Brain pericyte (primary cell): ENCODE data around the gene TUBB.
A peak's percentile ranks its signal among the peaks of the same experiment; 100 is the strongest.
"Not testable (repeated sequence)": the region's sequence is repeated elsewhere in the genome, so short reads cannot be mapped to it uniquely, and the experiment has no call there.

ENCODE experiments used
- DNase-seq: peaks from one replicate; pipeline ENCODE4 v3.0.0-alpha.2; 2012; ENCODE audit warnings: low read depth, low spot score

TUBB gene

DNA sequence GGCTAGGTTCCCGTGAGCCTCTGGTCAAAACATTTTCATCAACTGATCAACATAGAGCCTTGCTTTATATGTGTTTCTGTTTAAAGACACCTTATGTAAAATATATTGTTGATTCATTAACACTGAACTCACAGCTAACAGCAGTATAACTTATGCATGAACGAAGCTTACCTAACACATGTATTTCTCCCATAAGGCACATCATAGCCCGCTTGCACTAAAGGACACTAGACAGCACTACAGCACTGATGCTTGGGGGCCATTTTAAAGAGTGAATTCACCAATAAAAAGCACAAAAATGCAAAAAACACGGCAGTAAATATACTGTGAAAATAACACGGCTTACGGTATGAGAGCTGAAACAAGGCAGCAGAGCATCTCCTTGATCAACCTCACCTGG is 18.4 kb downstream of the TUBB start:
- DNase-seq, result no peak

DNA sequence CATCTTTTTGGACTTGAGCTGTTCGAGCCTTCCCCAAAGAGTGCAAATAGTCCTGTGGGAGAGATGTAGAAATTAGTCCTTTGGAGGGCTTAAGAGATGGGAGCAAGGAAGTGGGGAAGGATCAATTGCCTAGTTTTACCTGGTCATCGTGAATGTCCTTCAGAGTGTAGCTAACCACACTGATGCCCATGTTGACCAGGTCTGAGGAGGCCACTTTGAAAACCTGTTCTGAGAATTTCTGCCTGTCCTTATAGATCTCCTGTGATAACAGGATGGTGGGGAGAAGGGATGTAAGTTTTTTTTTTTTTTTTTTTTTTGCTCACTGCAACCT is 20.4 kb downstream of the TUBB start:
- no peak for DNase-seq

DNA sequence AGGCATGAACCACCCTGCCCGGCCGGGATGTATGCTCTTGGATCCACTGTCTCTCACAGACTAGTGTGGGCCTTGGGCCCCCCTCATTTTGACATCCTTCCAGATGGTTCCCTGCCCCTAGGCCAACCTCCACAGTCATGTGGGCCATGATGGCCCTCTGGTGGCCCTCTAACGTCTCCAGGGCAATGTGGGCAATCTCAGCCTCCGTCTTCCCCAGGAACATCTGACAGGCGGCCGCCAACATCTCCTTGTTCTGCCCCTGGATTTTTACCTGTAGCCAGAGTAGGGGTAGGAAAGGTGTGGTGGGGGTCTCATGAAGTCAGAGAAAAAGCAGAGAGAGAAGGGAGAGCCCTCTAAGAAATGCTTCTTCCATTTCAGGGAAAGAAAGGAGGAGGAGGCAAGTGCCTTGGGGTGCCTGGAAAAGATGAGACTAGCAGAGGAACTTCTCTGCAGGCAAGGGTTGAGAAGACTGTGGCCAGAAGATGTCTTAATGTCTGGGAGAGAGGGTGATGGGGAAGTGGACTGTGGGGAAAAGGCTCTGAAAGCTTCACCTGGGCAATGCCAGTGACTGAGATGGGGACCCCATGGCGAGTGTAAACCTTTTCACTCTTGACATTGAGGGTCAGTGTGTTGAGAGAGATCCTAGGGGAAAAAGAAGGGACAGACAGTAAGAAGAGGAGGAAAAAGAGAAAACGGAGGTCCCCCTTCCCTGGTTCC is 21.1 kb downstream of the TUBB start:
- no peak for DNase-seq

DNA sequence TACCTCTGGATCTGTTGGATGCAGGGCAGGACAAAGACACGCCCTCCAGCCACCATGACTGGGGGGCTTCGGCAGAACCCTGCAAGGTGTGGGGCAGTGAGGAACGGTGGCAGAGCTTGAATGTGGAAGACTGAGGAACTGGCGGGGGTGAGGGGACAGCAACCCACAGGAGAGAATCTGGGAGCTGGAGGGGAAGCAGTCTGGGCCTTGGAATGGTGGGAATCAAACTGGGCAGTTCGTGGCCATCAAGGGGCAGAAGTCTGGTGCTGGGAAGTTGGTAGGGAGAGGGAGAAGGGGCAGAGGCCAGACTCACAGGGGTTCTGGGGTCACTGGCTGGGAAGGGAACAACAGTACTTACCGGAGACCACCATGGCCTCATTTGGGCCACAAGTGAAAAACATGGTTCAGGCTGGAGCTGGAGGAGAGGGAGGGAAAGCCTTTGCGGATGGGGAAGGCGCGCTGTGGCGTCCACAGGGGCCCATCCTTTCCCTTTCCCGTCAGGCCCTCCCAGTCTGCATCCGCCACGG is 21.7 kb downstream of the TUBB start:
- DNase-seq, result no peak

DNA sequence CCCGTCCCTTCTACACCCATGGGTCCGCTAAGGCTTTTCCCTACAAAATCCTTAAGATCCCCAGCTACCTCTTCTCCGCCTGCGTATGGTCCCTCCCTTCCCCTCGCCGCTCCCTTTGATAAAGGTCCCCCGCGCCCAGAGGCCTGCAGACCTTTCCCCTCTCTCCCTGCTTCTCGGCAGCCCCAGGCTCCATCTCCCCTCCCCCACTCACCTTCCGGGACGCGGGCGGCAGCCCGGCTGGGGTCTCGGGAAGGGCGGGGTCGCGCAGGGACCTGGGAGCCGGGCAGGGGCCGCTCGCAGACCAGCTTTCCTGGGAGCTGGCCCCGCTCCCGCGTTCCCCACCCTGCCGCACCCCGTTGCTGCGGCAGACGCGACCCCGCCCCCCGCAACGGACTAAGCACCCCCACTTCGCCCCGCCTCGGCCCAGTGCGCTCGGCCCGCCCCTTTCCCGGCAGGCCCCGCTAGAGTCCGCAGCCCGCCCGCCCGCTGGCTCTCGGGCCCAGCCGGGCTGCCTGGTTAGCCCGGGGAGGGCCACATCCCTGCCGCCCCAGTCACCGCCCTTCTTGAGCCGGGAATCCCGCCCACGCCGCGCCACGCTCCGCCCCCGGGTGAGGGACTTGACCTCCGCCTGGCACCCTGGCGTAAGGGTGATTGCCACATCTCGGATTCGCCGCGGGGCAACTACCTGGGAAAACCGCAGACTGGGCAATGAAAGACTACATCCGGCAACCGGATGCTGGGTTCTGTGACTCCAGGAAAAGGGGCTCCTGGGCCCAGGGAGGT is 22.4 kb downstream of the TUBB start, which contains the start of gene FLOT1:
FLOT1 (minus strand) TSS at position 372 of the 783 bp plus-strand sequence. CDS start 498 bp downstream, outside the sequence.
- peak; percentile 88 for DNase-seq

DNA sequence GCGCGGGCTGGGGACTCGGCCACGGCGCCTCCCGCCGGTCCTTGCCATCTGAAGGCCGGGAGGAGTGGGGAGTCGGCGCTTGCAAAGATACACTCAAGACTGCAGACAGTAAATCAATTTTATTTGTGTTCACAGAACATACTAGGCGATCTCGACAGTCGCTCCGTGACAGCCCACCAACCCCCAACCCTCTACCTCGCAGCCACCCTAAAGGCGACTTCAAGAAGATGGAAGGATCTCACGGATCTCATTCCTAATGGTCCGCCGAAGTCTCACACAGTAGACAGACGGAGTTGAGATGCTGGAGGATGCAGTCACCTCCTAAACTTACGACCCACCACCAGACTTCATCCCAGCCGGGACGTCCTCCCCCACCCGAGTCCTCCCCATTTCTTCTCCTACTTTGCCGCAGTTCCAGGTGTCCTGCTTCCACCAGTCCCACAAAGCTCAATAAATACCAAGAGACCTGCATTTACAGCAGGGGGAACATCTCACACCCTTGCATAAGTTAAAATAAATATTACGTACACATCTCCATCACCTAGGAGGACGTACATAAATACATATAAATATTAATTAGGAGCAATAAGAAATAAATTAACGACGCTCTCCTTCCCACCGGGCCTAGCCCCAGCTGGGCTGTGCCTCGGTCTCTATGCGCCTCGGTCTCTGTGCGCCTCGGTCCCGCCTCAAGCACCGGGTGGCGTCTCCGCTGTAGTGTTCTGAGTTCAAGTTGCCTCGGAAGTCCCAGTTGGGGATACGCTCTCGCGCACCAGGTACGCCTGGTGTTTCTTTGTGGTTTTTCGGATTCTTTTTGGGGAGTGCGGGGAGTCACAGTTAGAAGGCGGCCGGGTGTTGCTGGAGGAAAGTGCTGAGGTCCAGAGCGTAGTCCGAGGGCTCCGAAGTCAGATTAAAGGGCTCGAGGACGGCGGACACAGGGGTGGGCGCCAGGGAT is 23.2 kb downstream of the TUBB start:
- DNase-seq, result no peak

DNA sequence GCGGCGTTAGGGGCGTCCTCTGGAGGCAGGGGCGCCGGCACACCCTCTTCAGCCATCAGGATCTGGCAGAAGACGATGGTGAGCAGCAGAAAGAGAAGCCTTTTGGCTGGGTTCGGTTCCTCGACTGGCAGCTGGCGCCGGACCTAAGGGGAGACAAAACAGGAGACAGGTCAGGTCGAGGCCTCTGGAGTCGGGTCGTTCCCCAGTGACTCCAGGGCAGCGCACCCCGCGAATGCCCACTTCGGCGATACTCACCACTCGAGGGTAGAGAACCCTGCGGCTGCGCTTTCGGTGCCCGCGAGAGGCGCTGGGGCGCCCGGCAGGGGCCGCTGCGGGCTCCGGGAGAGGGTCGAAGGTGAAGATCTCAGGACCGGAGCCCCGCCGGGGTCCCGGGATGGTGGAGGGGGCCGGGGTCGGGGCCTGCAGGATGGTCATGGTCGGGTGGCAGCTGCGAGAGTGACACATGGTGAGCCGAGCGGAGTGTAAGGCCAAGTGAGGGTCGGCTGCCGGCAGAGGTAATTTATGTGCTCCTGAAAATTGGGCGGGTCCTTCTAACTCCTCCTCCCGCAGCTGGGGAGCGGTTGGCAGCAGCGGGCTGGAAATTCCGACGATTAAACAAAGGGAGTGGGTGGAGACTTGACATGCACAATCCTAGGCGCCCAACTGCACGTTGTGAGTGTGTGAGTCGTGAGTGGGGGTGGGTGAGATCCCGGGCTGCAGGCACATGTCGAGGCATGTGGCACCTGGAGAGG is 24.1 kb downstream of the TUBB start, which contains the start of gene IER3:
IER3 (minus strand) TSS at position 494 of the 752 bp plus-strand sequence; CDS start at position 465, 29 bp downstream.
- no peak for DNase-seq

DNA sequence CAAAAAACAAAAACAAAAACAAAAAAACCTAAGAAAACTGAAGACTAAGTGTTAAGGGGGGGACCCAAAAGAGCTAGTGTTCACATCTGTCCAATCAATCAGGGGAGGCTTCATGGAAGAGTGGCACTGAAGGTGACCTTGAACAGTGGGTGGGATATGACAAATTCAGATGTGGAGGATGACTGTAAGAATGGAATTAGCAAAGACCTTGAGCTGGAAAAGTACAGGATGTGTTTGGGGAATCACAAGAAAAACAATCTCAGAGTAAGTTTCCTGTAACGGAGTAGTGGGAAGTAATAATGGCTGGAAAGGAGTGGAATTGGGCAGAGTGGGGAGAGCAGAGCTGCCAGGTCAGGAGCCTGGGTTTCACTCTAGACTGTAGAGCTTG is 27.1 kb downstream of the TUBB start:
- no peak for DNase-seq

DNA sequence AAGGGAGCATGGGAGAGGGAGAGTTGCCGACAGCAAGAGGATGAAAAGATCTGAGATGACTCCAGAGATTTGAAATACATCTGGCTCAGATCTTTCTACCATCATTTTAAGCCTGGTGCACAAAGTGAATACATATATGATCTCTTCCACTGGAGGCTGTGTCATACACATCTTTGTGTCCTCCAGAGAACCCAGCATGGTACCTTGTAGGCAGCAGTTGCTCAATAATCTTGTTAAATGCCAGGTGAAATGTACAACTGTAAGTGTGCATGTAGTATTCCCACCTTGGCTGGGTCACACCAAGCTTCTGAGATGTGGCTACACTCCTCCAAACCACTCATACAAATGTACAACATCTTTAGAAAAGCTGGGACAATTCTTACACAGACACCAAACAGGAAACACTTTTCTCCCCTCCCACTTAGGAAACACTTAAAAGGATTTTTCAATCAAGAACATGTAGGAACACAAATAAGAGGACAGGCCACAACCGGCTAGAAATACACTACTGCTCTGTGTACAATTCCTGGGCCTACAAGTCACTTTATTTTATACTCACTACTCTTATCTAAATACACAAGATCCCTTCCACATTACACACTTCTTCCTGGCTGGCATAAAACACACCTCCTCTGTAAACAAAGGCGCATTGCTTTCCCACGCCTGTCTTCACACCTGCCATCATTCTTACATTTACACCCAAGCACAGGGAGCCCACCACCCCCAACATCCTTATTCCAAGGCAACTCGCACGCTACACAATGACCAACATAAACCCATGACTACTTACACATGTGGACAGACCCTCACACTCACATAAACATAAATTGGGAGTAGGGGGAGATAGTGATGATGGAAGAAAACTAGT is 28.0 kb downstream of the TUBB start:
- DNase-seq, result no peak

DNA sequence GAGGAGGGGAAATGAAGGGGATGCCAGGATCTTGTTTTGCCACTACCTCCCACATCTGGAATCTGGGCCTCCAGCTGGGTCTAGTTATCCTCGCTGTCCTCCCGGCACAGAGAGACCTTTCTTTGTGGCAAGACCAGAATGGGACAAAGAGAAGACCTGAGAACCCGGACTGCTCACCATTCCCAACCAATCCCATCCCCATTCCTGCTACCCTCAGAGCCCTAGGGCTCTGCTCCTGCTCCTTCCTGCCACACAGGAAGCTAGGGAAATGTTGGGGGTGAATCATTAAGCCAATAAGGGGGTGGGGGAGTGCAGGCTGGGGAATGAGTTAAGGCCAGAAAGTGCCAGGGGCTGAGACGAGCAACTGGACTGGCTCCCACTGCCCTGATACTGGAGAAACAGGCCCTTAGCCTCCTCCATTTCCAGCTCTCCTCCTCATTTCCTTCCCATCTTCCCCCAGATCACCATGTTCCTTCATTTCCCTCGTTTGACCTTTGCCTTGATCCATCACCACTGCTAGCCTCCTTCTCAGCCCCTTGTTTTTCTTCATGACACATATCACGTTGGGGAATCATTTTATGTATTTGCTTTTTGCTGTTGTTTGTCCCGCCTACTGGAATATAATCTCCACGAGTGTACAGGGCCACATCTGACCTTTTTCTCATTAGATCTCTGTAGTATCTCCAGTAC is 28.8 kb downstream of the TUBB start:
- no peak for DNase-seq

DNA sequence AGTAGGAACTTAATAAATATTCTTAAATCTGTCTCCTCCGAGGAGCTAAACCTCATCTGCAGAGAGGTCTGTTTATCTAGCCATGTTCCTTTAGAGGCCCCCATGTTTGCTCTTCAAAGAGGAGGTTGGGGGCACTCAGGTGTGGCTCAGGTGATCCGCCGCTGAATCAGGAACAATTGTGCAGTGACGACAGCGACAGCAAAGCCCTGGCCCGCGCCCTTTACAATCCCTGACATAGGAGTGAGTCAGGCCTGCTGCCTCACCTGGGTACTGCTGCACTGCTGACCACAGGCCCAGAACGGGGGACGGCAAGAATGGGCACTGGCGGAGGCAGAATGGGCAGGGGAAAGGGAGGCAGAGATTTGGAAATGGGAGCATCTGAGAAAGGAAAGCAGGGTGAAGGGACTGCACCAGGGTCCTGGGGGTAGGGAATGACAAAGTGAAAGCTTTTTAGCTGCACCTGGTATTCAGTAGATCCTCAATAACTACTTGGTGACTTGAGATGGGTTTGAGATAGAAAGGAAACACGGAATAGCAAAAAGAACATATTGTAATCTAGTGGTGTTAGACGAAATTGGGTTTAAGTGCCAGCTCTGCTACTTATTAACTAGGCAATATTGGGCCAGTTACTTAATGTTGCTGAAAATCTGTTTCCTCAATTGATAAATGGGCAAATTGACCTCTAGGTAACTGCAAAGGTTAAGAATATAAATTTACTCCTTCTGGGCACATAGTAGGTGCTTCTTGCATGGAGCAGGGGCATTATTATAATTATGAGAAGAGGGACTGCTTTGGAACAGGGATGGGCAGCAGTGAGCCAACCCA is 29.6 kb downstream of the TUBB start:
- DNase-seq, result no peak

DNA sequence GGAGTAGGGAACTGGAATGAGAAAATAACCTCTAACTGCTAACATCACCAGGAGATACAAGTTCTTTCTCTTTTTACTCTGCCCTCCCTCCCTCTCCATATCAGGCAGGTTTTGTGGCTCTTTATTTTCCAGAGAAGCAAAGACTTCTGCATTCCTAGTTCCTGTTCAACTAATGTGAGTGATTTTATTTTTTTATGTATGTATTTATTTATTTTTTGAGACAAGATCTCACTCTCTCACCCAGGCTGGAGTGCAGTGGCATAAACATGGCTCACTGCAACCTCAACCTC is 30.2 kb downstream of the TUBB start:
- no peak for DNase-seq

DNA sequence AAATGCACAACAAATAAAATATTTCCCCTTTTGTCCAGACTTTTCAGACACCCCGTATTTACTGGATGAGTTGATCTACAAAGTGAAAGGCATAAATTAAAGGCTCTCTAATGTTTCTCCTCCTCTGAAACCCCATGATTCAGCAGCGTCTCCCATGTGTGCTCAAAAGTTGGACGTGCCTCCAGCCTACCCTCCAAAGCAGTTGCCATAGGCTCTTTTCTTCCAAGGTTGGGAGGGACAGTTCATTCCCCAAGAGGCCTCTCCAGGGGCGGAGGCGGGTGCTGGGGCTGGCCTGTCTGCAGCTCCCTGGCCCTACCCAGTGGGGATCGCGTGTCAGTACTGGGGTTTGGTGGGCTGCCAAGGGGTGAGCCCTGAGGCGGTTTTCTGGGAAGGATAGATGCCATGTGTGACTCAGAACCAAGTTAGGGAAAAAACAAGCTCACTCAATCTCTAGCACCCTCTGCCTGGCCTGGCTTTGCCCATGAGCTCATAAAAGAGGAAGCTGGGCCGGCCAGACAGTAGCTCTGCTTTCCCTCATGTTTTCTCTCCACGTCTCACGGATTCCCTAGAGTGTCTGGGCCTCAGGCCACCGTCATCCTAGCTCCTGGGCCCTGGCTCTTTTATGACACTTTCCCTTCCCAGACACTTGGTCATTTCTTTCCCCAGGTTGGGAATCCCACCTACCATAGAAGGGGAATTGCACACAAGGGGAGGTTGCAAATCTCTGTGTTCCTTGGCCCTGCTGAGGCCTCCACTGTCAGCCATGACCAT is 32.2 kb downstream of the TUBB start:
- peak; percentile 95 for DNase-seq

DNA sequence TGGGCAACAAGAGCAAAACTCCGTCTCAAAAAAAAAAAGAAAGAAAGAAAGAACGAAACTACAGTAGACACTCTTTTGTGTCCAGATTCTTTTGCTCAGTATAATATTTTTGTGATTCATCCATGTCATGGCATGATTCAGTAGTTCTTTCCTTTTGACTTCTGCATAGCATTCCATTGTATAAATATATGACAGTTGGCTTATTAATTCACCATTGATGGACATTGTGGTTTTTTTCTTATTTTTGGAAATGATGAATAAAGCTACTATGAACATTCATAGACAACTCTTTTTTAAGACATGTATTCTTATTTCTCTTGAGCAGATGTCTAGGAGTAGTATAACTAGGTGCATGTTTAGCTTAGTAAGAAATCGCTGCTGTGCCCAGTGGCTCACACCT is 34.5 kb downstream of the TUBB start:
- no peak for DNase-seq

DNA sequence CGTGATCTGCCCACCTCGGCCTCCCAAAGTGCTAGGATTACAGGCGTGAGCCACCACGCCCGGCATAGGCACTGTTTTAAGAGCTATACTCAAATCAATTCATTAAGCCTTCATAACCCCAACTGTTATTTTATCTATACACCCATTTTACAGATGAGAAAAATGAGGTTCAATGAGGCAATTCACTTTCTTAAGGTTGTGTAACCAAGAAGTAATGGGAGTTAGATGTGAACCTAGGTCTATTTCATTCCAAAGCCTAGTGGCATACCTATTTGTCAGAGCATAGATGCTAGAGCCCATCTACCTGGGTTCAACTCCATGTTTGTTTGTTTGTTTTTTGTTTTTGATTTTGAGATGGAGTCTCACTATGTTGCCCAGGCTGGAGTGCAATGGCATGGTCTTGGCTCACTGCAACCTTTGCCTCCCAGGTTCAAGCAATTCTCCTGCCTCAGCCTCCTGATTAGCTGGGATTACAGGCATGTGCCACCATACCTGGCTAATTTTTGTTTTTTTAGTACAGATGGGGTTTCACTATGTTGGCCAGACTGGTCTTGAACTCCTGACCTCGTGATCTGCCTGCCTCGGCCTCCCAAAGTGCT is 36.4 kb downstream of the TUBB start:
- not testable (repeated sequence) for DNase-seq

DNA sequence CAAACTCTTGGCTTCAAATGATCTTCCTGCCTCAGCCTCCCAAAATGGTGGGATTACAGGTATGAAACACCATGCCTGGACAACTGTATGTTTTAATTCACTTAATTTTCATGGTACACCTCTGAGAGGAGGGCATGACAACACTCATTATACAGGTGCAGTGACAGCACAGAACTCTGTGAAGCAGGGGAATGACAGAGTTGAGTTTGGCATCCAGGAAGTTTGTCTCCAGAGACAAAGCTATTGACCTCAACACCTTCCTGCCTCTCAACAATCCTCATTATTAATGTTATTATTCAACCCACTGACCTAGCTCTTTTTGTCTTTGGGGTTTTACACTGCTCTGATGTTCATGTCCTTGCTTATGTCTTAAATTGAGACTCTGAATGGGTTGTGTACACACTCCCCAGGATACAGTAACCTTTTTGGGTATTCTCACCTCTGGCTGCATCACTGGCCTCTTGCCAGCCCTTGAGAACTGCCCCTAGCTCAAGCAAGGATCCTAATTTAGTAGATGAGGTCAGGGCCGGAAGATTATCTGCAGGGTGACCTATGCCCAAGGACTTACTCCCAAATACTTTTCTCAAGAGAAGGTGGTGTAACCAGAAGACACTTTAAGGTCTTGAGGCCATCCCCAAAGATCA is 37.2 kb downstream of the TUBB start:
- no peak for DNase-seq
